G401 (cell line): Measurements from ENCODE around the gene CDHR1. TPM values are rescaled to one million over a fixed set of nuclear protein-coding genes. Genes with fewer than 3 reads are reported as not detected.
"Not testable (repeated sequence)": the region's sequence is repeated elsewhere in the genome, so short reads cannot be mapped to it uniquely, and the experiment has no call there.

Source experiments
- DNase-seq: peaks from one replicate; pipeline ENCODE4 v3.0.0-alpha.2; 2015; ENCODE audit warnings: low spot score
- in situ Hi-C: cut with HindIII; loops from 2 replicates; pipeline ENCODE4 v1.10.0; 2016; ENCODE audit warnings: low sequenced_read_pairs, mixed read lengths
- total RNA-seq: library from RNA; depleted of rRNA; stranded (reverse); fragments of >200 nt; shearing (Covaris generic); gene quantifications from 2 replicates; pipeline ENCODE4 v1.2.3, GENCODE V29; 2014

Gene CDHR1
- total RNA-seq, 1 experiment from 2014 or later, result not detected

GRCh38 chr10:84172467-84173356, 21.6 kb upstream of the CDHR1 start:
- in situ Hi-C loops, result no loop called here
- DNase-seq, result no peak

GRCh38 chr10:84173501-84173929, 20.8 kb upstream of the CDHR1 start, which contains the start of gene GPR15LG:
TSS of gene GPR15LG (plus strand) at chr10:84173801. CDS start at chr10:84173852, 51 bp downstream.
- in situ Hi-C loops, result no loop called here
- DNase-seq, result no peak

- in situ Hi-C loops, result no loop called here
- DNase-seq, result no peak
Measured at GRCh38 chr10:84175436-84175835, 18.9 kb upstream of the CDHR1 start.

- no peak for DNase-seq
- in situ Hi-C loops, result no loop called here
Measured at GRCh38 chr10:84176351-84176750, 18.0 kb upstream of the CDHR1 start.

GRCh38 chr10:84176836-84177474, 17.4 kb upstream of the CDHR1 start:
- in situ Hi-C loops, result no loop called here
- DNase-seq, result peak; percentile 8

GRCh38 chr10:84177541-84178141, 16.7 kb upstream of the CDHR1 start:
- in situ Hi-C loops, result no loop called here
- DNase-seq, result peak; percentile 94

- in situ Hi-C loops, result no loop called here
- no peak for DNase-seq
Measured at GRCh38 chr10:84178160-84178609, 16.2 kb upstream of the CDHR1 start.

GRCh38 chr10:84179059-84179710, 15.2 kb upstream of the CDHR1 start:
- peak; percentile 78 for DNase-seq

GRCh38 chr10:84180386-84180785, 14.0 kb upstream of the CDHR1 start:
- DNase-seq, in situ Hi-C loops: not testable (repeated sequence)

More at GRCh38 chr10:84179059-84179710, 15.2 kb upstream of the CDHR1 start:
- in situ Hi-C loops, result no loop called here

GRCh38 chr10:84181631-84182030, 12.7 kb upstream of the CDHR1 start:
- DNase-seq, result no peak
- in situ Hi-C loops, result no loop called here

- in situ Hi-C loops, result no loop called here
- DNase-seq, result no peak
Measured at GRCh38 chr10:84184517-84184916, 9.8 kb upstream of the CDHR1 start.

GRCh38 chr10:84185526-84186175, 8.7 kb upstream of the CDHR1 start:
- DNase-seq, result no peak
- in situ Hi-C loops, result no loop called here

GRCh38 chr10:84188815-84189214, 5.5 kb upstream of the CDHR1 start:
- in situ Hi-C loops, result no loop called here
- no peak for DNase-seq

- in situ Hi-C loops, result no loop called here
- no peak for DNase-seq
Measured at GRCh38 chr10:84190621-84191020, 3.7 kb upstream of the CDHR1 start.

GRCh38 chr10:84191106-84191505, 3.2 kb upstream of the CDHR1 start:
- in situ Hi-C loops, result no loop called here
- DNase-seq, result no peak

- DNase-seq, result no peak
- in situ Hi-C loops, result no loop called here
Measured at GRCh38 chr10:84193327-84193726, 1.0 kb upstream of the CDHR1 start.

- in situ Hi-C loops, result no loop called here
- DNase-seq, result no peak
Measured at GRCh38 chr10:84193846-84194423, 402 bp upstream of the CDHR1 start.

GRCh38 chr10:84195044-84195830, 900 bp downstream of the CDHR1 start:
- no peak for DNase-seq

More at GRCh38 chr10:84195044-84195830, 900 bp downstream of the CDHR1 start:
- in situ Hi-C loops, result no loop called here
